Bronchial epithelial cell (primary cell): ENCODE results near the gene IKZF3. TPM values are rescaled to one million over a fixed set of nuclear protein-coding genes. Genes with fewer than 3 reads are reported as not detected.
"Not testable (repeated sequence)": the region's sequence is repeated elsewhere in the genome, so short reads cannot be mapped to it uniquely, and the experiment has no call there.

Experiments used
- DNase-seq: peaks from one replicate; pipeline ENCODE4 v3.0.0-alpha.2; 2010; ENCODE audit warnings: low read depth
- FAIRE-seq: peaks from 2 replicates; lab custom pipeline; 2011; peaks lifted over from hg19 to GRCh38; lab: Jason Lieb, UNC
- H3K27me3 ChIP-seq: 2 replicates; pipeline ENCODE4 v1.5.1; 2011; ENCODE audit warnings: low read length; ENCODE audit not compliant: control insufficient read depth, insufficient read depth
- H3K36me3 ChIP-seq: 2 replicates; pipeline ENCODE4 v1.5.1; 2011; ENCODE audit warnings: low read length; ENCODE audit not compliant: control insufficient read depth, insufficient read depth
- H3K4me3 ChIP-seq: 2 replicates; pipeline ENCODE4 v1.5.1; 2011; ENCODE audit warnings: mild to moderate bottlenecking, low read depth, low read length, control low read depth
- total RNA-seq: library from RNA; depleted of rRNA; stranded (reverse); fragments of >200 nt; gene quantifications from 2 replicates; pipeline ENCODE4 v1.2.1, GENCODE V29; 2014
- TF ChIP-seq, protein P1 (sequence below): IDR thresholded peaks from 2 replicates; pipeline ENCODE4 v1.5.1; 2011; ENCODE audit warnings: mild to moderate bottlenecking, moderate library complexity, low read length, control low read depth, inconsistent platforms; ENCODE audit not compliant: insufficient read depth, severe bottlenecking

Gene IKZF3
- total RNA-seq, 1 donor from 2014 or later = not detected

GRCh38 chr17:39716073-39716818 lies 147.9 kb downstream of the IKZF3 start:
- peaks cover 32% of the 10 kb centered on the region for H3K36me3 ChIP-seq

GRCh38 chr17:39715375-39716072 lies 148.6 kb downstream of the IKZF3 start:
- TF ChIP-seq, protein P1, sequence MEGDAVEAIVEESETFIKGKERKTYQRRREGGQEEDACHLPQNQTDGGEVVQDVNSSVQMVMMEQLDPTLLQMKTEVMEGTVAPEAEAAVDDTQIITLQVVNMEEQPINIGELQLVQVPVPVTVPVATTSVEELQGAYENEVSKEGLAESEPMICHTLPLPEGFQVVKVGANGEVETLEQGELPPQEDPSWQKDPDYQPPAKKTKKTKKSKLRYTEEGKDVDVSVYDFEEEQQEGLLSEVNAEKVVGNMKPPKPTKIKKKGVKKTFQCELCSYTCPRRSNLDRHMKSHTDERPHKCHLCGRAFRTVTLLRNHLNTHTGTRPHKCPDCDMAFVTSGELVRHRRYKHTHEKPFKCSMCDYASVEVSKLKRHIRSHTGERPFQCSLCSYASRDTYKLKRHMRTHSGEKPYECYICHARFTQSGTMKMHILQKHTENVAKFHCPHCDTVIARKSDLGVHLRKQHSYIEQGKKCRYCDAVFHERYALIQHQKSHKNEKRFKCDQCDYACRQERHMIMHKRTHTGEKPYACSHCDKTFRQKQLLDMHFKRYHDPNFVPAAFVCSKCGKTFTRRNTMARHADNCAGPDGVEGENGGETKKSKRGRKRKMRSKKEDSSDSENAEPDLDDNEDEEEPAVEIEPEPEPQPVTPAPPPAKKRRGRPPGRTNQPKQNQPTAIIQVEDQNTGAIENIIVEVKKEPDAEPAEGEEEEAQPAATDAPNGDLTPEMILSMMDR = no peak
- DNase-seq (no peak), FAIRE-seq (peak; percentile 70)
- Histone ChIP-seq H3K36me3 (peaks cover 32% of the 10 kb centered on the region), H3K4me3 (no peak overlapping the region), H3K27me3 (no peaks in the 10 kb centered on the region)

More at GRCh38 chr17:39716073-39716818, 147.9 kb downstream of the IKZF3 start:
- FAIRE-seq = no peak
- TF ChIP-seq, protein P1 = no peak
- no peak for DNase-seq
- Histone ChIP-seq H3K27me3 (no peaks in the 10 kb centered on the region), H3K4me3 (no peak overlapping the region)

DNA sequence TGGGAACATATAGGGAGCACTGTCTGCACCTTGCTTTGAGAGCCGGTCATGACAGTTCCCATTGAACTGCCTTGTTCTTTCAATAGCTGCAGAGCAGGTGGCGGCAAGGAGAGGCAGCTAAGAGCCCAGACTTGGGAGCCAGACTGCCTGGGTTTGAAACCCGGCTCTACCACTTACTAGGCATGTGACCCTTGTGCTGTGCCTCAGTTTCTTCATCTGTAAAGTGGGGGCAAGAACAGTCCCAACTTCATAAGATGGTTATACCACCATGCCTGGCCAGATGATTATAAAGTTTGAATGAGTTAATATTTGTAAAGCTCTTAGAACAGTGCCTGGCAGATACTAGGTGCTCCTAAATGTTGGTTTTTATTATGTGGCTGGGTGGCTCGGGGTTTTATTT lies 149.9 kb downstream of the IKZF3 start:
- no peak overlapping the region for H3K4me3 ChIP-seq
- H3K27me3 ChIP-seq = no peaks in the 10 kb centered on the region
- FAIRE-seq (no peak), DNase-seq (no peak)
- peaks cover 32% of the 10 kb centered on the region for H3K36me3 ChIP-seq
- TF ChIP-seq, protein P1 = no peak

GRCh38 chr17:39711851-39712250 lies 152.3 kb downstream of the IKZF3 start:
- no peaks in the 10 kb centered on the region for H3K27me3 ChIP-seq
- FAIRE-seq = peak; percentile 66
- DNase-seq = no peak
- H3K36me3 ChIP-seq = peaks cover 44% of the 10 kb centered on the region
- TF ChIP-seq, protein P1 = no peak
- no peak overlapping the region for H3K4me3 ChIP-seq

- H3K27me3 ChIP-seq, FAIRE-seq, H3K4me3 ChIP-seq, DNase-seq: not testable (repeated sequence)
- H3K36me3 ChIP-seq = peaks cover 43% of the 10 kb centered on the region
Measured at GRCh38 chr17:39711071-39711470, 153.0 kb downstream of the IKZF3 start.
